Keratinocyte (primary cell): ENCODE data around the gene COQ7. TPM values are rescaled to one million over a fixed set of nuclear protein-coding genes. Genes with fewer than 3 reads are reported as not detected.

Experiments
- DNase-seq: peaks from one replicate; pipeline ENCODE4 v3.0.0-alpha.2; 2011; ENCODE audit warnings: low read depth, missing footprints, low spot score
- FAIRE-seq: peaks from 2 replicates; lab custom pipeline; 2011; peaks lifted over from hg19 to GRCh38; lab: Jason Lieb, UNC
- H2AFZ ChIP-seq: 2 replicates; pipeline ENCODE4 v1.6.0; 2012; ENCODE audit warnings: low read length, control low read depth, inconsistent platforms; ENCODE audit not compliant: control insufficient read depth
- H3K27ac ChIP-seq: 2 replicates; pipeline ENCODE4 v1.5.1; 2011; ENCODE audit warnings: low read length; ENCODE audit not compliant: control insufficient read depth, insufficient read depth
- H3K27me3 ChIP-seq: 3 replicates; pipeline ENCODE4 v1.6.0; 2011; ENCODE audit warnings: low read length; ENCODE audit not compliant: control insufficient read depth, insufficient read depth; ENCODE audit errors: extremely low read depth
- H3K36me3 ChIP-seq, 2 experiments: 2 replicates in 1 of 2; 3 replicates in 1 of 2; pipeline ENCODE4 v1.5.1; 2011; ENCODE audit warnings: low read length in 2 of 2, mild to moderate bottlenecking in 1 of 2; ENCODE audit not compliant: control insufficient read depth in 2 of 2, insufficient read depth in 2 of 2; ENCODE audit errors: extremely low read depth in 1 of 2
- H3K4me1 ChIP-seq: 3 replicates; pipeline ENCODE4 v1.5.1; 2011; ENCODE audit warnings: low read length; ENCODE audit not compliant: control insufficient read depth, insufficient read depth; ENCODE audit errors: extremely low read depth
- H3K4me2 ChIP-seq: 3 replicates; pipeline ENCODE4 v1.6.0; 2011; ENCODE audit warnings: low read depth, low read length; ENCODE audit not compliant: control insufficient read depth, insufficient read depth; ENCODE audit errors: extremely low read depth
- H3K4me3 ChIP-seq, 3 experiments: fragments of 200-600 bp in 1 of 3; sonication (generic) in 1 of 3; 2 replicates in 2 of 3; 3 replicates in 1 of 3; pipeline ENCODE4 v1.5.1; 2011 to 2016; ENCODE audit warnings: low read length in 3 of 3, mild to moderate bottlenecking in 3 of 3, control low read depth in 2 of 3, inconsistent platforms in 1 of 3, low read depth in 1 of 3, mixed read lengths in 1 of 3, mixed run types in 1 of 3, moderate library complexity in 1 of 3; ENCODE audit not compliant: control insufficient read depth in 2 of 3, insufficient read depth in 2 of 3; ENCODE audit errors: extremely low read depth in 1 of 3
- H3K79me2 ChIP-seq: 2 replicates; pipeline ENCODE4 v1.6.0; 2012; ENCODE audit warnings: low read length; ENCODE audit not compliant: control insufficient read depth, insufficient read depth
- H3K9ac ChIP-seq: 3 replicates; pipeline ENCODE4 v1.6.0; 2011; ENCODE audit warnings: low read length; ENCODE audit not compliant: control insufficient read depth, insufficient read depth; ENCODE audit errors: extremely low read depth
- H3K9me1 ChIP-seq: 3 replicates; pipeline ENCODE4 v1.6.0; 2011; ENCODE audit warnings: low read length; ENCODE audit not compliant: control insufficient read depth, insufficient read depth; ENCODE audit errors: extremely low read depth
- H3K9me3 ChIP-seq: 2 replicates; pipeline ENCODE4 v1.5.1; 2012; ENCODE audit warnings: low read depth, low read length; ENCODE audit not compliant: control insufficient read depth
- H4K20me1 ChIP-seq: 3 replicates; pipeline ENCODE4 v1.6.0; 2011; ENCODE audit warnings: low read length; ENCODE audit not compliant: control insufficient read depth, insufficient read depth; ENCODE audit errors: extremely low read depth
- EZH2 ChIP-seq: IDR thresholded peaks from one replicate; pipeline ENCODE4 v1.6.1; 2012; ENCODE audit warnings: inconsistent platforms, mild to moderate bottlenecking, low read length, moderate library complexity
- dilution Hi-C: fragments of 300-500 bp; cut with MboI; formaldehyde crosslinking; loops from one replicate; pipeline ENCODE4 v1.7.0; 2020; ENCODE audit warnings: low sequenced_read_pairs; ENCODE audit not compliant: extremely low pct_ligation_motif_present
- polyA plus RNA-seq, 5 experiments: library from polyadenylated mRNA; depleted of rRNA in 3 of 5; stranded (reverse) in 3 of 5; stranded (forward) in 1 of 5; unstranded in 1 of 5; fragments of >200 nt; gene quantifications; 1 replicate in 1 of 5; 2 replicates in 3 of 5; 3 replicates in 1 of 5; pipeline versions ENCODE4 v1.2.1 to v1.2.3, GENCODE V29; 2011 to 2012; ENCODE audit warnings: missing spikeins in 2 of 5, low read depth in 1 of 5, low replicate concordance in 1 of 5
- TF ChIP-seq, protein P1 (sequence below), 3 experiments: IDR thresholded peaks in 1 of 3; conservative IDR thresholded peaks in 1 of 3; optimal IDR thresholded peaks in 1 of 3; 2 replicates in 2 of 3; 3 replicates in 1 of 3; pipeline versions ENCODE3 to v1.5.1; 2011; ENCODE audit warnings: low read length in 3 of 3, mild to moderate bottlenecking in 3 of 3, moderate library complexity in 2 of 3, control low read depth in 1 of 3, inconsistent platforms in 1 of 3; ENCODE audit not compliant: insufficient read depth in 2 of 3; ENCODE audit errors: extremely low read depth in 1 of 3

Gene COQ7
- polyA plus RNA-seq, 1 donor (not counting 4 experiments of a cell fraction or from before 2014, with no cell fraction given), result 11.0 TPM

- Histone ChIP-seq H3K4me1 (peaks cover 3% of the 10 kb centered on the region), H3K9me3 (no peaks in the 10 kb centered on the region), H4K20me1 (no peaks in the 10 kb centered on the region), H3K36me3 (no peaks in the 10 kb centered on the region), H3K4me3 (no peak overlapping the region), H2AFZ (no peak overlapping the region), H3K4me2 (no peak overlapping the region), H3K9ac (no peak overlapping the region), H3K9me1 (no peaks in the 10 kb centered on the region), H3K27ac (no peak overlapping the region), H3K79me2 (no peaks in the 10 kb centered on the region), H3K27me3 (no peaks in the 10 kb centered on the region)
- dilution Hi-C loops, result no loop called here
- TF ChIP-seq EZH2, result no peak
- TF ChIP-seq, protein P1, sequence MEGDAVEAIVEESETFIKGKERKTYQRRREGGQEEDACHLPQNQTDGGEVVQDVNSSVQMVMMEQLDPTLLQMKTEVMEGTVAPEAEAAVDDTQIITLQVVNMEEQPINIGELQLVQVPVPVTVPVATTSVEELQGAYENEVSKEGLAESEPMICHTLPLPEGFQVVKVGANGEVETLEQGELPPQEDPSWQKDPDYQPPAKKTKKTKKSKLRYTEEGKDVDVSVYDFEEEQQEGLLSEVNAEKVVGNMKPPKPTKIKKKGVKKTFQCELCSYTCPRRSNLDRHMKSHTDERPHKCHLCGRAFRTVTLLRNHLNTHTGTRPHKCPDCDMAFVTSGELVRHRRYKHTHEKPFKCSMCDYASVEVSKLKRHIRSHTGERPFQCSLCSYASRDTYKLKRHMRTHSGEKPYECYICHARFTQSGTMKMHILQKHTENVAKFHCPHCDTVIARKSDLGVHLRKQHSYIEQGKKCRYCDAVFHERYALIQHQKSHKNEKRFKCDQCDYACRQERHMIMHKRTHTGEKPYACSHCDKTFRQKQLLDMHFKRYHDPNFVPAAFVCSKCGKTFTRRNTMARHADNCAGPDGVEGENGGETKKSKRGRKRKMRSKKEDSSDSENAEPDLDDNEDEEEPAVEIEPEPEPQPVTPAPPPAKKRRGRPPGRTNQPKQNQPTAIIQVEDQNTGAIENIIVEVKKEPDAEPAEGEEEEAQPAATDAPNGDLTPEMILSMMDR (optimal IDR thresholded peaks at IDR 0.05 in 1 of 3, IDR thresholded peaks at IDR 0.05 in 1 of 3, conservative IDR thresholded peaks at IDR 0.05 in 1 of 3; ENCODE audit: extremely low read depth in 1 of 3, insufficient read depth in 2 of 3, low read length in 3 of 3), result no peak
- FAIRE-seq (no peak), DNase-seq (no peak)
Measured at GRCh38 chr16:19085679-19086200, 18.3 kb downstream of the COQ7 start.

GRCh38 chr16:19086322-19087199, 19.1 kb downstream of the COQ7 start:
- Histone ChIP-seq H2AFZ (peak overlapping the region; percentile 90), H3K4me1 (peaks cover 3% of the 10 kb centered on the region), H3K9me3 (no peaks in the 10 kb centered on the region), H3K27me3 (no peaks in the 10 kb centered on the region), H3K9ac (peak overlapping the region; percentile 30), H3K9me1 (no peaks in the 10 kb centered on the region), H3K36me3 (no peaks in the 10 kb centered on the region), H4K20me1 (no peaks in the 10 kb centered on the region), H3K4me2 (peak overlapping the region; percentile 89), H3K4me3 (peak overlapping the region in 2 of 3 experiments; percentile 50 to 67), H3K27ac (no peak overlapping the region), H3K79me2 (no peaks in the 10 kb centered on the region)
- TF ChIP-seq, protein P1 (optimal IDR thresholded peaks at IDR 0.05 in 1 of 3, IDR thresholded peaks at IDR 0.05 in 1 of 3, conservative IDR thresholded peaks at IDR 0.05 in 1 of 3; ENCODE audit: extremely low read depth in 1 of 3, insufficient read depth in 2 of 3, low read length in 3 of 3), result peak; percentile 87 to 99 (median 87)
- no peak for TF ChIP-seq EZH2
- dilution Hi-C loops, result no loop called here
- no peak for DNase-seq
- no peak for FAIRE-seq
